GDM1 (cell line): ENCODE measurements around the gene UNCX.
"Not testable (repeated sequence)": the region's sequence is repeated elsewhere in the genome, so short reads cannot be mapped to it uniquely, and the experiment has no call there.

Source experiments
- DNase-seq: peaks from one replicate; lab custom pipeline; 2025; lab: John Stamatoyannopoulos, UW

The UNCX gene

GRCh38 chr7:1278543-1278942 is 45.9 kb downstream of the UNCX start:
- DNase-seq, result no peak

- DNase-seq, result no peak
Measured at GRCh38 chr7:1279041-1279440, 46.4 kb downstream of the UNCX start.

DNA sequence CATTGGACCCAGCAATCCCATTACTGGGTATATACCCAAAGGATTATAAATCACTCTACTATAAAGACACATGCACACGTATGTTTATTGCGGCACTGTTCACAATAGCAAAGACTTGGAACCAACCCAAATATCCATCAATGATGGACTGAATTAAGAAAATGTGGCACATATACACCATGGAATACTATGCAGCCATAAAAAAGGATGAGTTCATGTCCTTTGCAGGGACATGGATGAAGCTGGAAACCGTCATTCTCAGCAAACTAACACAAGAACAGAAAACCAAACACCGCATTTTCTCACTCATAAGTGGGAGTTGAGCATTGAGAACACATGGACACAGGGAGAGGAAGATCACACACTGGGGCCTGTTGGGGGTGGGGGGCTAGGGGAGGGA is 47.2 kb downstream of the UNCX start:
- not testable (repeated sequence) for DNase-seq

GRCh38 chr7:1281068-1281467 is 48.4 kb downstream of the UNCX start:
- no peak for DNase-seq

GRCh38 chr7:1282679-1283078 is 50.0 kb downstream of the UNCX start:
- DNase-seq, result no peak

- no peak for DNase-seq
Measured at GRCh38 chr7:1283337-1283736, 50.7 kb downstream of the UNCX start.

DNA sequence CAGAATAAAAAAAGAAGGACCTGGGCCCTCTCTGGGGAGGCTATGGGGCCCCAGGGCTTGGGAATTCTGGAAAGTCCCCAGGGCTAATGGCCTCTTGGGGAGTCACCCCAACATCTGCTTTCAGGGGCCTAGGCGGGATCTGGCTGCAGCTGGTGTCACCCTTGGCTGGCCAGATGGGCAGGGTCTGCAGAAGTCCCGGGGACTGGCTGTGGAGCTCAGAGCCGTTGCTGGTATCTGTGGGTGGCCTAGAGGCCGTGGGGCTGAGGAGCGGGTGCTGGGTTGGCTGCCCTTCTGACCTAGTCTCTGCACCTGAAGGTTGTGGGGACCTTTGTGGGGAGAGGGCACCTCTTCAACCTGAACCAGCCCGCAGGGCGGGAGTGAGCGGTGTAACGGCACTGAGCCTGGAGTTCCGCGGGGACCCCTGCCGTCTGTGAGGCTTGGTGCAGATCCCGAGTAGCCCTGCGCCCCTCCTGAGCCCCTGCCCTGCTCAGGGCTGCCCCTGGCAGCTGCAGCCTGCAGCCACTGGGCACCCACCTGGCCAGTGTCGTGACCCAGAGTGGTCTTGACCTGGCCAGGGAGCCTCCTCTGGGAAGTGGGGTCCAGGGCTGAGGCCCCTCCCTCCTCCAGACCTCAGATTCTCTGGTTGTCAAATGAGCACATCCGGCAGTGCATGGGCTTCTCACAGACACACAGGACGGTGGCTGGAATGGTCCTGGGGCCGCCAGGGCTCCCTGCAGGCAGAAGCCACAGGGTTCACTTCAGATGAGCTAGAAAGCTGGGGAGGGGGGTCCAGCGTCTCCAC is 51.5 kb downstream of the UNCX start:
- DNase-seq, result no peak

- no peak for DNase-seq
Measured at GRCh38 chr7:1284743-1285458, 52.2 kb downstream of the UNCX start.

GRCh38 chr7:1285556-1286301 is 53.1 kb downstream of the UNCX start:
- no peak for DNase-seq
